ENCODE results near the gene NCK2.

The NCK2 gene

GRCh38 chr2:105834931-105835330 lies 90.2 kb downstream of the NCK2 start:
- Histone ChIP-seq H3K27ac (no peak overlapping the region), H3K27me3 (replicated peaks) (no peaks in the 10 kb centered on the region), H3K36me3 (replicated peaks) (no peaks in the 10 kb centered on the region), H3K4me3 (ENCODE audit: low read depth, low read length) (no peak overlapping the region)
- DNase-seq: no peak
- no peak for TF ChIP-seq CTCF (IDR thresholded peaks at IDR 0.05; ENCODE audit: low read depth, low read length, missing control alignments)
- in situ Hi-C loops (cut with HindIII; ENCODE audit: low pct_ligation_motif_present, low sequenced_read_pairs): no loop called here

GRCh38 chr2:105836341-105836740 lies 91.6 kb downstream of the NCK2 start:
- in situ Hi-C loops (cut with HindIII; ENCODE audit: low pct_ligation_motif_present, low sequenced_read_pairs): no loop called here
- no peak for TF ChIP-seq CTCF (IDR thresholded peaks at IDR 0.05; ENCODE audit: low read depth, low read length, missing control alignments)
- Histone ChIP-seq H3K36me3 (replicated peaks) (no peaks in the 10 kb centered on the region), H3K27ac (no peak overlapping the region), H3K4me3 (ENCODE audit: low read depth, low read length) (no peak overlapping the region), H3K27me3 (replicated peaks) (no peaks in the 10 kb centered on the region)
- DNase-seq: no peak

- TF ChIP-seq CTCF (IDR thresholded peaks at IDR 0.05; ENCODE audit: low read depth, low read length, missing control alignments): no peak
- no peak for DNase-seq
- Histone ChIP-seq H3K4me3 (ENCODE audit: low read depth, low read length) (no peak overlapping the region), H3K27me3 (replicated peaks) (no peaks in the 10 kb centered on the region), H3K36me3 (replicated peaks) (no peaks in the 10 kb centered on the region), H3K27ac (no peak overlapping the region)
- in situ Hi-C loops (cut with HindIII; ENCODE audit: low pct_ligation_motif_present, low sequenced_read_pairs): no loop called here
Observed at GRCh38 chr2:105836840-105837692, 92.4 kb downstream of the NCK2 start.

GRCh38 chr2:105839793-105840192 lies 95.1 kb downstream of the NCK2 start:
- Histone ChIP-seq H3K4me3 (ENCODE audit: low read depth, low read length) (no peak overlapping the region), H3K27ac (no peak overlapping the region), H3K27me3 (replicated peaks) (no peaks in the 10 kb centered on the region), H3K36me3 (replicated peaks) (no peaks in the 10 kb centered on the region)
- TF ChIP-seq CTCF (IDR thresholded peaks at IDR 0.05; ENCODE audit: low read depth, low read length, missing control alignments): no peak
- DNase-seq: no peak
- in situ Hi-C loops (cut with HindIII; ENCODE audit: low pct_ligation_motif_present, low sequenced_read_pairs): no loop called here

- no peaks in the 10 kb centered on the region for H3K36me3 ChIP-seq (replicated peaks)
- no peak for DNase-seq
- H3K27me3 ChIP-seq (replicated peaks): no peaks in the 10 kb centered on the region
- H3K27ac ChIP-seq: no peak overlapping the region
- no peak overlapping the region for H3K4me3 ChIP-seq (ENCODE audit: low read depth, low read length)
- no peak for TF ChIP-seq CTCF (IDR thresholded peaks at IDR 0.05; ENCODE audit: low read depth, low read length, missing control alignments)
- in situ Hi-C loops (cut with HindIII; ENCODE audit: low pct_ligation_motif_present, low sequenced_read_pairs): no loop called here
Observed at GRCh38 chr2:105840933-105841332, 96.2 kb downstream of the NCK2 start.

- Histone ChIP-seq H3K27ac (no peak overlapping the region), H3K36me3 (replicated peaks) (no peaks in the 10 kb centered on the region)
Observed at GRCh38 chr2:105841551-105841950, 96.8 kb downstream of the NCK2 start.

More at GRCh38 chr2:105841551-105841950, 96.8 kb downstream of the NCK2 start:
- TF ChIP-seq CTCF (IDR thresholded peaks at IDR 0.05; ENCODE audit: low read depth, low read length, missing control alignments): no peak
- in situ Hi-C loops (cut with HindIII; ENCODE audit: low pct_ligation_motif_present, low sequenced_read_pairs): no loop called here
- no peaks in the 10 kb centered on the region for H3K27me3 ChIP-seq (replicated peaks)
- no peak for DNase-seq
- no peak overlapping the region for H3K4me3 ChIP-seq (ENCODE audit: low read depth, low read length)

All from brain microvascular endothelial cell (primary cell).